Left ventricle myocardium superior (tissue), 1 donor: ENCODE data around the gene TTC21A. TPM values are rescaled to one million over a fixed set of nuclear protein-coding genes. Genes with fewer than 3 reads are reported as not detected.

Experiments
- ATAC-seq: fragments of 200-7000 bp; cut with Tn5 transposase; one replicate; pipeline ENCODE4 v1.9.1; 2020; ENCODE audit warnings: mild to moderate bottlenecking, moderate library complexity
- DNase-seq: peaks from one replicate; pipeline ENCODE4 v3.0.0-alpha.2; 2020
- intact Hi-C: fragments of 100-400 bp; cut with micrococcal nuclease; formaldehyde crosslinking; loops from one replicate; pipeline ENCODE4 v1.11.0; 2022
- total RNA-seq: library from RNA; stranded (reverse); fragmentation: NEBNext Ultra II Directional; extraction: Animal tissue kit (Norgen Biotek cat#: 25700); gene quantifications from one replicate; pipeline ENCODE4 v1.2.1, GENCODE V29; 2021
- donor health status: DM: no; HTN: yes; CAD: no; lungs with severe emphysema.

The TTC21A gene
- total RNA-seq, 1 donor from 2014 or later: 1.1 TPM

DNA sequence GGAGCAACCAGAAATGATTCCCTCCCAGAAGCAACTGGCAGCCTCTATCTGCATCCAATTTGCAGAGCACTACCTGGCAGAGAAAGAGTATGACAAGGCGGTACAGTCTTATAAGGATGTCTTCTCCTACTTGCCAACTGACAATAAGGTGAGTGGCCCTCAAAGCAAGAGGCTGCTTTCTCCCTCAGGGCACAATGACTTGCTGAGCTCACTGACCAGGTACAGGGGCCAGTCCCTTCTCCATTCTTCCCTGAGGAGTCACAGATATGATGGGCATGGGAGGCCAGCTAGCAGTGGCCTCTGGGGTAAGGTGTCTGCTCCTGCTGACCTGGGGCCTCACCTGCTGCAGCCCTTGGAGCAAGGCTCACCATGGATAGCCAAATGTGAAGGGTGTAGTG lies 25.6 kb downstream of the TTC21A start:
- DNase-seq (no peak), ATAC-seq (no peak)
- intact Hi-C loops: no loop called here

- ATAC-seq: peak; percentile 12
These were observed 26.3 kb downstream of the TTC21A start for GRCh38 chr3:39133822-39134221.

DNA sequence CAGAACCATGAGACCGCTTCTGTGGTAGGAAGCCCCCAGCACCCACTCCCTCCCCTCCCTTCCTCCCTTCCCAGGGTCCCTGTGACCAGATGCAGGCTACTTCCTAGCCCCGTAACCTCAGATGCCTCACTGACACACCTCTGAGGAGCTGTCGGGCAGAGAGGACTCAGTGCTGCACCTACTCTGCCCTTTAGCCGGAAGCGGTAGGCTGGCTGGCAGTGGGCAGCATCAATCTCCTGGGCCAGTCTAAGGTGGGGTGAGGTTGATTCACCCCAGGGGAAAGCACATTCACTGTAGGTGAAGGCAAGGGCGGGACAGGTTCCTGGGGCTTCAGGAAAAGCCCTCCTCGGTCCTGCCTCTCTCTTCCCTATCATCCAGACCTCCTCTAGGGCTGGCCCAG lies 26.8 kb downstream of the TTC21A start:
- ATAC-seq: no peak
- intact Hi-C loops: no loop called here
- DNase-seq: no peak

More at GRCh38 chr3:39133822-39134221, 26.3 kb downstream of the TTC21A start:
- intact Hi-C loops: no loop called here
- no peak for DNase-seq

DNA sequence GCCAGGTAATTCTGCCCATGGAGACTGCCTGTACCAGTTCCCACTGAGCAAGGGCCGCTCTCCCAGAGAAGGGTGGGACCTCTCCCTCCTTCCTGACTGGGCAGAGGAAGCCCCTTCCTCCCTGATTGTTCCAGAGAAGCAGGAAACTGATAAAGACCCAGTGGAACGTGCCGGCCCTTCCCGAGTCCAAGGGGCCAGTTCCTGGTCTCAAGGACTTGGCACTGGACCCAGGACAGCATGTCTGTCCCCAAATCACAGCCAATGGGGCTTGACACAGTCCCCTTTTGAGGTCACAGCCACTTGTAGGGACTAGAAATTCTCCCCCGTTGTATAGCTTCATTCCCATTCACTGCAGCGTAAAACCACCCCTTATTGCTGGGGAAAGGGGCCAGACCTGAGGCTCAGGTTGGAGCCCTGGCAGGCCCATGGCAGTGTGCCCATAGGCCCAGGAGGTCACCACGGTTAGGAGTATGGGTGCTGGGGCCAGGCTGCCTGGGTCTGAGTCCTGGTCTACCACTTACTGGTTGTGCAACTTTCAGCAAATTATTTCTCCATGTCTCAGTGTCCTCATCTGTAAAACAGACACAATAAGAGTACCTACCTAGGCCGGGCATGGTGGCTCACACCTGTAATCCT lies 27.8 kb downstream of the TTC21A start:
- DNase-seq (peak; percentile 63), ATAC-seq (peak; percentile 65)
- intact Hi-C loops: no loop called here

DNA sequence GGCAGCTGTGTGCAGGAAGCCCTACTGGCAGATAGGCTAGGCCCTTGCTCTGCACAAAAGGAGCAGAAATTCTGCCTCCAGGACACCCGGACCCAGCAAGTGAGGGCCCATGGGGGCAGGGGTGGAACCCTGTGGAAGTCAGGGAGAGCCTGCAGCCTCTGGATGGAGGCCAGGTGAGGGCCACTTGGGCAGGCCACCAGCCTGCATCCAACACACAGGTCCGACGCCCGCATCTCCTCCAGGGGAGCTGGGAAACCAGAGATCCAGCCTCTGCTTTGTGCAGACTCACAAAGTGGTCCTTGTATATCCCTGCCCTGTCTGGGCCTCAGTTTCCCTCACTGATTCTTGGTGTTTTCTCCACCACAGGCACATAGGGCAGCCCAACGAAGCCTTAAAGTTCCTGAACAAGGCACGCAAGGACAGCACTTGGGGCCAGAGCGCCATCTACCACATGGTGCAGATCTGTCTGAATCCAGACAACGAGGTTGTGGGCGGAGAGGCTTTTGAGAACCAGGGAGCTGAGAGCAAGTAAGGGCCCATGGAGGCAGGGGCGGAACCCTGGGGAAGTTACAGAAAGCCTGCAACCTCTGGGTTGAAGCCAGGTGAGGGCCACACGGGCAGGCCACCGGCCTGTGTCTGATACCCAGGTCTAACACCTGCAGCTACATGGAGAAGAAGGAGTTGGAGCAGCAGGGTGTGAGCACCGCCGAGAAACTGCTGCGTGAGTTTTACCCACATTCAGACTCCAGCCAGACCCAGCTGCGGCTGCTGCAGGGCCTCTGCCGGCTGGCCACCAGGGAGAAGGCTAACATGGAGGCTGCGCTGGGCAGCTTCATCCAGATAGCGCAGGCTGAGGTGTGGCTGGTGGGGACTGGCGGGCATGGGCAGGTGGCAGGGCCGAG lies 29.3 kb downstream of the TTC21A start:
- ATAC-seq (no peak), DNase-seq (no peak)
- intact Hi-C loops: no loop called here

DNA sequence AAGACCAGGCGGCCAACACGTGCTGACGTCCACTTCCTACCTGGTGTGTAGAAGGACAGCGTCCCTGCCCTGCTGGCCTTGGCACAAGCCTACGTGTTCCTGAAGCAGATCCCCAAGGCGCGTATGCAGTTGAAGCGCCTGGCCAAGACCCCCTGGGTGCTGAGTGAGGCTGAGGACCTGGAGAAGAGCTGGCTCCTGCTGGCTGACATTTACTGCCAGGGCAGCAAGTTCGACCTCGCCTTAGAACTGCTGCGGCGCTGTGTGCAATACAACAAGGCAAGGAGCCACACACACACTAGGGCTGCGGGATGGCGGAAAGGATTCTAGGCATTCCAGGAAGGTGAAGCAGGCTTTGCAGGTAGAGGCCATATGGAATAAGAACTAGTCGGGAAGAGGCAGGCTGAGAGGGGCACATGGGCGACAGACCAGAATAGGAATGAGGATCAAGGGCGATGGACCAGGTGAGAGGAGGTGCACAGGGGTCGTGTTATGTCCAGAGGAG lies 30.0 kb downstream of the TTC21A start:
- DNase-seq (no peak), ATAC-seq (no peak)
- intact Hi-C loops: no loop called here

GRCh38 chr3:39137991-39138803 lies 30.7 kb downstream of the TTC21A start:
- no peak for DNase-seq
- no peak for ATAC-seq
- intact Hi-C loops: no loop called here

GRCh38 chr3:39138804-39139415 lies 31.4 kb downstream of the TTC21A start:
- ATAC-seq: peak; percentile 66
- intact Hi-C loops: no loop called here
- peak; percentile 87 for DNase-seq

DNA sequence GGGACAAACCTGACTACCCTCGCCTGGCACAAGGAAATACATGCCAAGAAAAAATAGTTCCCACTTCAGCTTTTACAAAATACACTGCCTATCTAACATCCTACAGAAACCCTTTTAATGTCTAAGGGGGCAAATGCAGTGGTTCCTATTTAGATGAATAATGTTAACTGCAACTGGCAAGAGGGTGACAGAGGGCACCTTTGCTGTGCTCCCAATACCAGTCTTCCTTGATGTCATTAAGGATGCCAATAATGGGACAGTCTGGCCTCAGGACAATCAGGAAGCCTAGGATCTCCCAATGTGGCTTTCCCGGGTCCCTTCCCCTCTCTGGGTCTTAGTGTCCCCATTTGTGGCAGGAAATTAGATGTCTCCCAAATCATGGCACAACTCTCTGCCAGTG lies 32.0 kb downstream of the TTC21A start:
- no peak for DNase-seq
- no peak for ATAC-seq
- intact Hi-C loops: no loop called here

- intact Hi-C loops: no loop called here
- no peak for ATAC-seq
- no peak for DNase-seq
These were observed 33.0 kb downstream of the TTC21A start for GRCh38 chr3:39140341-39140971.

DNA sequence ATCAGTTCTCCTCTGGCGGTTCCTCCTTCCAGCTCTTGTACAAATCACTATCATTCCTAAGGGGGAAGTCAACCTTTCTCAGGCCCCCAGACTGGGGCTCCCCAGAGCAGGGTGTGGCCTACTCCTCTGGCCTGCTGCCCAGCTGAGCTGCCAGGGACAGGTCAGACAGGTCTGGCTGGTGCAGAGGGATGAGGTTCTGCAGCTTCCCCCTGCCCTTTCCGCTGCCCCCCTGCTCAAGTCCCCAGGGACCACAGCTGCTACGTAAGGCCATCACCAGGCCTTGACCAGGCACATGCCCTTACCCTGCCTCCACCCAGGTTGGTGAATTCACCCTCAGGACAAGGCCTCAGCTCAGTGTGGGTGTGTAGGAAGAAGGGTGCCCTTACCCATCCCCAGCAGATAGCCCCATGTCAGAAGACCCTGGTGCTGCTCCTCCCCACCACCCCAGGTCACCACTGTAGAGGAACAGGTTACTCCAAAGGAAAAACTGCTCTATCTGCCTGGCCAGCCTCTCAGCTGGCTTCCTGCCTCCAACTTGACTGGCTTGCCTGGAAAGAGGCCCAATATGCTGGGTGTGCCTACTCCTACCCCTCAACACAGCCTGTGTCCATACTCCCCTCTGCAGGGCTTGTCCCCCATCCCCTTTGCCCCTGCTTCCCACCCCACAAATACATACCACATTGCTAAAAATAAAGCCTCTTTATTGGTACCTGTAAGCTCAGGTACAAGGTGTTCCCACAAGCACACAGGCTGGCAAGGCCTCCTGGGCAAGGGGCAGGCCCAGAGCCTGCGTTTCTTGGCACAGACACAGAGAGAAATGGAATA lies 33.9 kb downstream of the TTC21A start:
- DNase-seq (peak; percentile 75), ATAC-seq (peak; percentile 65)
- intact Hi-C loops: no loop called here

GRCh38 chr3:39142067-39142466 lies 34.6 kb downstream of the TTC21A start:
- peak; percentile 7 for ATAC-seq
- intact Hi-C loops: no loop called here
- DNase-seq: no peak

GRCh38 chr3:39143051-39143885 lies 35.8 kb downstream of the TTC21A start:
- intact Hi-C loops: no loop called here
- ATAC-seq (no peak), DNase-seq (no peak)

GRCh38 chr3:39144095-39144747 lies 36.7 kb downstream of the TTC21A start:
- intact Hi-C loops: no loop called here
- no peak for ATAC-seq
- no peak for DNase-seq

GRCh38 chr3:39144748-39145380 lies 37.4 kb downstream of the TTC21A start:
- DNase-seq: no peak
- intact Hi-C loops: no loop called here
- no peak for ATAC-seq

GRCh38 chr3:39146083-39146501 lies 38.6 kb downstream of the TTC21A start:
- no peak for ATAC-seq
- intact Hi-C loops: no loop called here
- DNase-seq: peak; percentile 59
